K562 (cell line): ENCODE measurements around the gene DIAPH1.

Source experiments
- GTF2A2 ChIP-seq: IDR thresholded peaks from 2 replicates; pipeline ENCODE4 v1.6.1; 2016; ENCODE audit warnings: mild to moderate bottlenecking, missing genetic modification characterization, missing compliant biosample characterization
- KDM1A ChIP-seq, 2 experiments: fragments of 450-650 bp; IDR thresholded peaks; 2 replicates each; pipeline ENCODE4 v1.6.1; 2016; ENCODE audit warnings: mild to moderate bottlenecking in 2 of 2
- RBM34 ChIP-seq: fragments of 200-400 bp; formaldehyde crosslinking; IDR thresholded peaks from 2 replicates; pipeline ENCODE4 v1.6.1; 2018; ENCODE audit warnings: low read length, borderline replicate concordance; ENCODE audit not compliant: insufficient read depth
- TAF1 ChIP-seq: IDR thresholded peaks from 2 replicates; pipeline ENCODE4 v1.6.1; 2011; ENCODE audit warnings: mild to moderate bottlenecking, low read length, moderate library complexity; ENCODE audit not compliant: insufficient read depth, control insufficient read depth, severe bottlenecking; ENCODE audit errors: extremely low read depth
- TEAD4 ChIP-seq, 2 experiments: sonication (generic) in 1 of 2; formaldehyde crosslinking in 1 of 2; IDR thresholded peaks; 2 replicates each; pipeline versions ENCODE4 v1.6.1 to v1.8.0; 2012 to 2022; ENCODE audit warnings: borderline replicate concordance in 1 of 2, inconsistent platforms in 1 of 2, low read length in 1 of 2, mild to moderate bottlenecking in 1 of 2, missing genetic modification reagents in 1 of 2
- ZNF174 ChIP-seq: fragments of 250-450 bp; sonication (Bioruptor Pico); IDR thresholded peaks from 2 replicates; pipeline ENCODE4 v1.4.0; 2020; ENCODE audit warnings: mild to moderate bottlenecking
- TF ChIP-seq, protein P1 (sequence below): sonication (generic); formaldehyde crosslinking; IDR thresholded peaks from 2 replicates; pipeline ENCODE4 v1.8.1; 2023; ENCODE audit warnings: mild to moderate bottlenecking, missing genetic modification reagents, moderate library complexity
- TF ChIP-seq, protein P2 (sequence below): sonication (generic); formaldehyde crosslinking; IDR thresholded peaks from 2 replicates; pipeline ENCODE4 v1.9.0; 2022; ENCODE audit warnings: mild to moderate bottlenecking, missing genetic modification reagents
- TF ChIP-seq, protein P3 (sequence below), 3 experiments: IDR thresholded peaks in 2 of 3; conservative IDR thresholded peaks in 1 of 3; 2 replicates each; pipeline ENCODE4 v1.5.1; 2011 to 2012; ENCODE audit warnings: low read length in 3 of 3, mild to moderate bottlenecking in 3 of 3, control low read depth in 2 of 3, improper control_type of control experiment in 1 of 3, inconsistent platforms in 1 of 3, low read depth in 1 of 3, mixed read lengths in 1 of 3, moderate library complexity in 1 of 3; ENCODE audit not compliant: insufficient read depth in 2 of 3

DNA sequence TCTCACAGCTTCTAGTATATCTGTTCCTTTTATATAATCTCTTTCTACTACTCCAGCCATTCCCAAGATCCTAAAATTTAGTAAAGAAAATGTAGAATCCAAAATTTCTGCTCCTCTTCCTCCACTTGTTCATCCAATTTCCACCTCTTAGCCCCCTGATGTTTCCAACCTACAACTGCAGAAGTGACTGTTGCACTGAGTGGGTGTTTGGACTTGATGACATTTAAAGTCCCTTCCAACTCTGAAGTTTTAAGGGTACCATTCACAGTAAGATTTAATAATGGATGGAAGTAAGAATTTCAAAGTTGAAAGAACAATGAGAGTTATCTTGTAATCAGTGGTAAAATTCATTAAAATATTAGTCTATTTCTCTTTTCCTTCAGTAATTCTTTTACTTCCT is 5.5 kb downstream of the DIAPH1 start:
- TF ChIP-seq, protein P1, sequence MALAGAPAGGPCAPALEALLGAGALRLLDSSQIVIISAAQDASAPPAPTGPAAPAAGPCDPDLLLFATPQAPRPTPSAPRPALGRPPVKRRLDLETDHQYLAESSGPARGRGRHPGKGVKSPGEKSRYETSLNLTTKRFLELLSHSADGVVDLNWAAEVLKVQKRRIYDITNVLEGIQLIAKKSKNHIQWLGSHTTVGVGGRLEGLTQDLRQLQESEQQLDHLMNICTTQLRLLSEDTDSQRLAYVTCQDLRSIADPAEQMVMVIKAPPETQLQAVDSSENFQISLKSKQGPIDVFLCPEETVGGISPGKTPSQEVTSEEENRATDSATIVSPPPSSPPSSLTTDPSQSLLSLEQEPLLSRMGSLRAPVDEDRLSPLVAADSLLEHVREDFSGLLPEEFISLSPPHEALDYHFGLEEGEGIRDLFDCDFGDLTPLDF = no peak
- TF ChIP-seq TAF1 (no peak), GTF2A2 (tag) (no peak), KDM1A (IDR thresholded peaks at IDR 0.05) (no peak), RBM34 (no peak), ZNF174 (CRISPR knock-in tag) (no peak), TEAD4 (IDR thresholded peaks at IDR 0.05; ENCODE audit: low read length) (no peak), TEAD4 (CRISPR knock-in tag; IDR thresholded peaks at IDR 0.05; ENCODE audit: borderline replicate concordance) (no peak)
- TF ChIP-seq, protein P2, sequence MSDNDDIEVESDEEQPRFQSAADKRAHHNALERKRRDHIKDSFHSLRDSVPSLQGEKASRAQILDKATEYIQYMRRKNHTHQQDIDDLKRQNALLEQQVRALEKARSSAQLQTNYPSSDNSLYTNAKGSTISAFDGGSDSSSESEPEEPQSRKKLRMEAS = no peak
- TF ChIP-seq, protein P3, sequence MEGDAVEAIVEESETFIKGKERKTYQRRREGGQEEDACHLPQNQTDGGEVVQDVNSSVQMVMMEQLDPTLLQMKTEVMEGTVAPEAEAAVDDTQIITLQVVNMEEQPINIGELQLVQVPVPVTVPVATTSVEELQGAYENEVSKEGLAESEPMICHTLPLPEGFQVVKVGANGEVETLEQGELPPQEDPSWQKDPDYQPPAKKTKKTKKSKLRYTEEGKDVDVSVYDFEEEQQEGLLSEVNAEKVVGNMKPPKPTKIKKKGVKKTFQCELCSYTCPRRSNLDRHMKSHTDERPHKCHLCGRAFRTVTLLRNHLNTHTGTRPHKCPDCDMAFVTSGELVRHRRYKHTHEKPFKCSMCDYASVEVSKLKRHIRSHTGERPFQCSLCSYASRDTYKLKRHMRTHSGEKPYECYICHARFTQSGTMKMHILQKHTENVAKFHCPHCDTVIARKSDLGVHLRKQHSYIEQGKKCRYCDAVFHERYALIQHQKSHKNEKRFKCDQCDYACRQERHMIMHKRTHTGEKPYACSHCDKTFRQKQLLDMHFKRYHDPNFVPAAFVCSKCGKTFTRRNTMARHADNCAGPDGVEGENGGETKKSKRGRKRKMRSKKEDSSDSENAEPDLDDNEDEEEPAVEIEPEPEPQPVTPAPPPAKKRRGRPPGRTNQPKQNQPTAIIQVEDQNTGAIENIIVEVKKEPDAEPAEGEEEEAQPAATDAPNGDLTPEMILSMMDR (IDR thresholded peaks at IDR 0.05 in 2 of 3, conservative IDR thresholded peaks at IDR 0.05 in 1 of 3; ENCODE audit: insufficient read depth in 2 of 3, low read depth in 1 of 3, low read length in 3 of 3) = no peak
